ENCODE data around the gene ANTKMT.

The ANTKMT gene

GRCh38 chr16:700684-701584 lies 20.0 kb upstream of the ANTKMT start:
- DNase-seq (ENCODE audit: low read depth), result peak; percentile 30

GRCh38 chr16:702341-702740 lies 18.6 kb upstream of the ANTKMT start:
- no peak for DNase-seq (ENCODE audit: low read depth)

- DNase-seq (ENCODE audit: low read depth), result no peak
These were observed 17.5 kb upstream of the ANTKMT start for GRCh38 chr16:703406-703805.

GRCh38 chr16:704047-704446 lies 16.9 kb upstream of the ANTKMT start:
- DNase-seq (ENCODE audit: low read depth), result no peak

GRCh38 chr16:704552-705380 lies 16.2 kb upstream of the ANTKMT start:
- DNase-seq (ENCODE audit: low read depth), result no peak

- no peak for DNase-seq (ENCODE audit: low read depth)
These were observed 15.3 kb upstream of the ANTKMT start, which contains the start of gene FBXL16 for GRCh38 chr16:705431-706188. Gene FBXL16 (minus strand): TSS chr16:705801. CDS start chr16:697405, 8,396 bp downstream.

- DNase-seq (ENCODE audit: low read depth), result no peak
These were observed 14.5 kb upstream of the ANTKMT start for GRCh38 chr16:706189-707061.

- no peak for DNase-seq (ENCODE audit: low read depth)
These were observed 13.8 kb upstream of the ANTKMT start for GRCh38 chr16:707062-707538.

- no peak for DNase-seq (ENCODE audit: low read depth)
These were observed 12.9 kb upstream of the ANTKMT start for GRCh38 chr16:708019-708418.

GRCh38 chr16:708959-709358 lies 12.0 kb upstream of the ANTKMT start:
- DNase-seq (ENCODE audit: low read depth), result no peak

- DNase-seq (ENCODE audit: low read depth), result peak; percentile 93
These were observed 11.1 kb upstream of the ANTKMT start for GRCh38 chr16:709566-710499.

GRCh38 chr16:710500-711075 lies 10.4 kb upstream of the ANTKMT start:
- no peak for DNase-seq (ENCODE audit: low read depth)

- no peak for DNase-seq (ENCODE audit: low read depth)
These were observed 9.9 kb upstream of the ANTKMT start for GRCh38 chr16:711084-711483.

GRCh38 chr16:711548-712320 lies 9.2 kb upstream of the ANTKMT start:
- DNase-seq (ENCODE audit: low read depth), result peak; percentile 73

GRCh38 chr16:712740-713250 lies 8.2 kb upstream of the ANTKMT start:
- DNase-seq (ENCODE audit: low read depth), result peak; percentile 99

GRCh38 chr16:714079-714478 lies 6.9 kb upstream of the ANTKMT start:
- DNase-seq (ENCODE audit: low read depth), result peak; percentile 55

- peak; percentile 91 for DNase-seq (ENCODE audit: low read depth)
These were observed 6.1 kb upstream of the ANTKMT start, which contains the start of gene METRN for GRCh38 chr16:714558-715476. Gene METRN (plus strand): TSS chr16:715118. CDS start chr16:715290, 172 bp downstream.
